PC-3 (cell line): ENCODE results near the gene C11orf24.

Source experiments
- EZH2phosphoT487 ChIP-seq: fragments of 300-600 bp; sonication (generic); IDR thresholded peaks from 2 replicates; pipeline ENCODE4 v1.6.1; 2018; ENCODE audit warnings: mild to moderate bottlenecking, antibody characterized with exemption, low read length, borderline replicate concordance
- TF ChIP-seq, protein P1 (sequence below): fragments of 300-600 bp; sonication (generic); conservative IDR thresholded peaks from 2 replicates; pipeline ENCODE4 v1.5.1; 2017; ENCODE audit warnings: antibody characterized with exemption, low read depth, mild to moderate bottlenecking, low read length

DNA sequence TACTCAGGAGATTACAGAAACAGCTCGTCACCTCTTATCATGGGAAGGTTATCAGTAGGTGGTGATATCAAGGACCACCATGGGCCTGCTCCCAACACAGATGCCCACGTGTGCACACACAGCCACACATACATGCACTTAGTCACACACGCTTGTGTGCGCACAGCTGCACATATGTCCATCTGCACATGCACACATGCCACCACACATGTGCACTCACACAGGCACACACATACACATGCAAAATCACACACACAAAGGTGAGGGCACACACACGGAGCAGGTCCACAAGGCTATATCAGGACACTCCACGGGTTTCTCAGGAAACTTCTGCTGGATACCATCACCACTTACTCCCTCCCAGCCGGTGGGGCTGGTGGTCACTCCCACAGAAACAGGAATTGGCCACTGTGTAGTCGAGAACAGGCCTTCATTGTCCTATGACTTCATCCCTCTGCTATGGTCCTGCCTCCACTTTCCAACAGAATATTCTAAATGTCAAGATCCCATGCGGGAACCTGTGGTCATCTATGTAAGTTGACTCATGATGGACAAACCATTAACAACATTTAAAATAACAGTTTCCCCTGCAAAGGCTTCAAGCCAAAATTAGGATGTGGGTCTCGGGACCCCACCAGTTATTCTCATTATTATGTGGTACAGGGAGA, 2.2 kb downstream of the C11orf24 start:
- TF ChIP-seq EZH2phosphoT487: no peak
- TF ChIP-seq, protein P1, sequence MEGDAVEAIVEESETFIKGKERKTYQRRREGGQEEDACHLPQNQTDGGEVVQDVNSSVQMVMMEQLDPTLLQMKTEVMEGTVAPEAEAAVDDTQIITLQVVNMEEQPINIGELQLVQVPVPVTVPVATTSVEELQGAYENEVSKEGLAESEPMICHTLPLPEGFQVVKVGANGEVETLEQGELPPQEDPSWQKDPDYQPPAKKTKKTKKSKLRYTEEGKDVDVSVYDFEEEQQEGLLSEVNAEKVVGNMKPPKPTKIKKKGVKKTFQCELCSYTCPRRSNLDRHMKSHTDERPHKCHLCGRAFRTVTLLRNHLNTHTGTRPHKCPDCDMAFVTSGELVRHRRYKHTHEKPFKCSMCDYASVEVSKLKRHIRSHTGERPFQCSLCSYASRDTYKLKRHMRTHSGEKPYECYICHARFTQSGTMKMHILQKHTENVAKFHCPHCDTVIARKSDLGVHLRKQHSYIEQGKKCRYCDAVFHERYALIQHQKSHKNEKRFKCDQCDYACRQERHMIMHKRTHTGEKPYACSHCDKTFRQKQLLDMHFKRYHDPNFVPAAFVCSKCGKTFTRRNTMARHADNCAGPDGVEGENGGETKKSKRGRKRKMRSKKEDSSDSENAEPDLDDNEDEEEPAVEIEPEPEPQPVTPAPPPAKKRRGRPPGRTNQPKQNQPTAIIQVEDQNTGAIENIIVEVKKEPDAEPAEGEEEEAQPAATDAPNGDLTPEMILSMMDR: no peak
